DND-41 (cell line): ENCODE data around the gene LFNG.
A peak's percentile ranks its signal among the peaks of the same experiment; 100 is the strongest.

Experiments used
- ATAC-seq: fragments of 200-7000 bp; cut with Tn5 transposase; 3 replicates; pipeline ENCODE4 v1.9.1; 2021; ENCODE audit warnings: low read depth; ENCODE audit not compliant: insufficient read depth
- DNase-seq: peaks from one replicate; pipeline ENCODE4 v3.0.0-alpha.2; 2020
- H2AFZ ChIP-seq: 2 replicates; pipeline ENCODE4 v1.6.0; 2012; ENCODE audit warnings: low read depth, low read length
- H3K27ac ChIP-seq: 2 replicates; pipeline ENCODE4 v1.5.1; 2012; ENCODE audit warnings: low read length, inconsistent platforms
- H3K27me3 ChIP-seq: fragments of 200-600 bp; sonication (generic); 2 replicates; pipeline ENCODE4 v1.6.0; 2012; ENCODE audit warnings: low read length, mild to moderate bottlenecking, inconsistent platforms; ENCODE audit not compliant: insufficient read depth, poor library complexity
- H3K36me3 ChIP-seq: 2 replicates; pipeline ENCODE4 v1.5.1; 2012; ENCODE audit warnings: low read length, inconsistent platforms; ENCODE audit not compliant: insufficient read depth
- H3K4me1 ChIP-seq: 2 replicates; pipeline ENCODE4 v1.5.1; 2012; ENCODE audit warnings: mild to moderate bottlenecking, low read length; ENCODE audit not compliant: insufficient read depth
- H3K4me2 ChIP-seq: 2 replicates; pipeline ENCODE4 v1.6.0; 2012; ENCODE audit warnings: mild to moderate bottlenecking, moderate library complexity, low read length, inconsistent platforms; ENCODE audit not compliant: insufficient read depth
- H3K4me3 ChIP-seq, 2 experiments: fragments of 200-600 bp in 1 of 2; shearing (Covaris generic) in 1 of 2; 2 replicates each; pipeline ENCODE4 v1.5.1; 2012 to 2016; ENCODE audit warnings: inconsistent platforms in 2 of 2, low read length in 2 of 2, mild to moderate bottlenecking in 2 of 2, low read depth in 1 of 2, moderate library complexity in 1 of 2
- H3K79me2 ChIP-seq: 2 replicates; pipeline ENCODE4 v1.6.0; 2012; ENCODE audit warnings: low read length, inconsistent platforms; ENCODE audit not compliant: insufficient read depth
- H3K9ac ChIP-seq: 2 replicates; pipeline ENCODE4 v1.6.0; 2012; ENCODE audit warnings: low read depth, mild to moderate bottlenecking, inconsistent platforms, low read length, moderate library complexity
- H3K9me3 ChIP-seq: 2 replicates; pipeline ENCODE4 v1.5.1; 2012; ENCODE audit warnings: low read length, moderate library complexity, mild to moderate bottlenecking, inconsistent platforms; ENCODE audit not compliant: insufficient read depth, severe bottlenecking
- H4K20me1 ChIP-seq: 2 replicates; pipeline ENCODE4 v1.6.0; 2012; ENCODE audit warnings: low read length; ENCODE audit not compliant: insufficient read depth
- CTCF ChIP-seq: IDR thresholded peaks from 2 replicates; pipeline ENCODE4 v1.5.1; 2012; ENCODE audit warnings: borderline replicate concordance, low read length, moderate library complexity, mild to moderate bottlenecking; ENCODE audit not compliant: poor library complexity, severe bottlenecking; ENCODE audit errors: extremely low read depth
- EZH2 ChIP-seq: IDR thresholded peaks from 3 replicates; pipeline ENCODE4 v1.6.1; 2012; ENCODE audit warnings: borderline replicate concordance, low read depth, mild to moderate bottlenecking, moderate library complexity, low read length, inconsistent platforms; ENCODE audit not compliant: severe bottlenecking

LFNG gene

DNA sequence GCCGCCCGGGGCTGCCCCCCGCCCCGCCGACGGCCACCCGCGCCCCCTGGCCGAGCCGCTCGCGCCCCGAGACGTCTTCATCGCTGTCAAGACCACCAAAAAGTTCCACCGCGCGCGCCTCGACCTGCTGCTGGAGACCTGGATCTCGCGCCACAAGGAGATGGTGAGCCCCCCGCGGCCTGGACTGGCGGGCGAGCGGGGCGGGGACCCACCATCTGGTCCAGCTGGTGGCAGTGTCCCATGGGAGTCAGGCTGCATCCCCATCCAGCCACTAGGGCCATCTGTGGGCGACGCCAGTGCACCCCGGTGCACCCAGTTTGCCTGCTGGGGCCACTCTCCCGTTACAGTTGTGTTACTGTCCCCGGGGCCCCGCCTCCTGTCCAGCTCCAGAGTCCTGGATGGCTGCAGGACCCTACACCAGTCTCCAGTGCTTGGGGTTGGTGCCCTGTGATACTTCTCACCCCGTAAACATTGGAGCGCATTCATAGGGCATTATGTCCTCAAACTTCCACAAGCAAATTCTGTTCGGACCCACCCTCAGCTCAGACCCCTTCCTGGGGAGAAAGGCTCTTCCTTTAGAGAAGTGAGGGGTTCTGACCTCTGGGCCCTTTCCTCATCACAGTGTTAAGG lies 672 bp downstream of the LFNG start:
- Histone ChIP-seq H3K79me2 (no peaks in the 10 kb centered on the region), H3K27ac (no peak overlapping the region), H3K4me3 (peak overlapping the region in 1 of 2 experiments; percentile 51; a peak in 2 of 4 replicates), H3K9me3 (no peaks in the 10 kb centered on the region), H4K20me1 (peaks cover 22% of the 10 kb centered on the region), H3K9ac (peak overlapping the region; percentile 43; the same call in 1 of the 2 replicates), H2AFZ (no peak overlapping the region), H3K4me1 (peaks cover 39% of the 10 kb centered on the region), H3K4me2 (peak overlapping the region; percentile 77), H3K36me3 (no peaks in the 10 kb centered on the region), H3K27me3 (peaks cover 8% of the 10 kb centered on the region)
- no peak for TF ChIP-seq EZH2
- TF ChIP-seq CTCF = no peak
- DNase-seq = no peak
- no peak for ATAC-seq

DNA sequence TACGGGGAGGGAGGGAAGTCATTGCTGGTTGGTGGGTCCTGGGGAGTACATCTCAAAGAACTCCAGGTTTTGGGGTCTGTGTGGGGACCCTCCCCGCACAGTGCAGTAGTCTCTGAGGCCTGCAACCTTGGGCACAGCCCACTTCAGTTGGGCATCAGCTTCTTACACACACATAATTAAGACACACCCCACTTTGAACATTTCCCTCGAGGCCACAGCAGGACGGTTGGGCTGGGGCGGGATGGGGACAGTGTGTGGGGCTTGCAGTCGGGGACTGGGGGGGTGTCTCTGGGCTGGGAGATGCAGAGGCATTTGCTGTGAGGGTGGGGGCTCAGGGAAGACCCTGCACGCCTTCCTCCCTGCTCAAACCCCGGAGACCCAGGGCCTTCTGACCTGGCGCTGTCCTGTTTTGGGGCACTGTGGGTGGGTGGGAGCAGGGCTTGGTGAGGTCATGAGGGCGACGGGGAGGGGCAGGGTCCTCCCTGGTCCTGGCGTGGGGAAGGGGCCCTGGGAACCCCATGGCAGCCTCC lies 1.3 kb downstream of the LFNG start:
- no peak overlapping the region for H3K27ac ChIP-seq
- H2AFZ ChIP-seq = no peak overlapping the region
- ATAC-seq (no peak), DNase-seq (no peak)
- H3K27me3 ChIP-seq = peaks cover 8% of the 10 kb centered on the region
- H3K4me1 ChIP-seq = peaks cover 39% of the 10 kb centered on the region
- peak overlapping the region in 1 of 2 experiments; percentile 51; a peak in 1 of 4 replicates for H3K4me3 ChIP-seq
- no peaks in the 10 kb centered on the region for H3K9me3 ChIP-seq
- peak overlapping the region; percentile 77 for H3K4me2 ChIP-seq
- TF ChIP-seq EZH2 (no peak), CTCF (no peak)
- H3K79me2 ChIP-seq = no peaks in the 10 kb centered on the region
- H3K9ac ChIP-seq = peak overlapping the region; percentile 43; the same call in 1 of the 2 replicates
- H4K20me1 ChIP-seq = peaks cover 19% of the 10 kb centered on the region
- no peaks in the 10 kb centered on the region for H3K36me3 ChIP-seq

- Histone ChIP-seq H2AFZ (no peak overlapping the region), H3K27ac (no peak overlapping the region), H3K4me3 (no peak overlapping the region), H3K79me2 (no peaks in the 10 kb centered on the region), H3K27me3 (peaks cover 8% of the 10 kb centered on the region), H3K9me3 (no peaks in the 10 kb centered on the region), H3K9ac (no peak overlapping the region), H3K4me1 (peaks cover 39% of the 10 kb centered on the region), H3K4me2 (peak overlapping the region; percentile 53), H3K36me3 (no peaks in the 10 kb centered on the region), H4K20me1 (peaks cover 19% of the 10 kb centered on the region)
- no peak for TF ChIP-seq CTCF
- no peak for TF ChIP-seq EZH2
- no peak for DNase-seq
- no peak for ATAC-seq
These were observed 1.8 kb downstream of the LFNG start for GRCh38 chr7:2521341-2521745.
